ENCODE measurements around the gene DNAJB6.
"Not testable (repeated sequence)": the region's sequence is repeated elsewhere in the genome, so short reads cannot be mapped to it uniquely, and the experiment has no call there.

Gene DNAJB6

DNA sequence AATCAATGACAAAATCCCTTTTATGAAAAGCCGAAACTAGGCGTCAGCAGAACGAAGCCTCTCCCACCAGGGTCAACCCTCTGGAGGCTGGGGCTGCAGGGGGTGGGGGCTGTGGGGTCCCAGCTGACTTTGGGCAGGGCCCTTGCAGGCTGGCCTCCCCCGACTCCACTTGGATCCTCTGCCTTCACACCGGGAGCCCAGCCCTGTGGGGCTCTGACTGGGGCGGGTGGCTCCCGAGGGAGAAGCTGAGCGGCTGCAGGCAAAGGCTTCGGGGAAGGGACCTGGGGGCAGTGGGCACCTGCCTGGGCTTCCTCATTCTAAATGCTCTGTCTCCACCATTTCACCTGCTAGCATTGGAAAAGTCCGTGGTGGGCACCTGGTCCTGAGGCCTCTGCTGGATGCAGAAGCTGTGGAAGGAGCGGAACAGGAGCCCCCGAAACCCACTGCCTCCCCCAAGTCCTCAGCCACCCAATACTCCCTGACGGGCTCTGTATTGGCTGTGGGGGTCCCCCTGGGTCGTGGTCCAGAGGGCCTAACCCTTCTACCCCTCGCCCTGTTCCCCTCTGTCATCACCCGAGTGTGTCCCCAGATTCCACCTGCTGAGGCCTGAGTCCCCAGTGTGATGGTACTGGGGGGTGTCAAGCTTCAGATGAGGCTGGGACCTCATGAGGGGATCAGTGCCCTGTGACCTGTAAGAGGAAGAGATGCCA, 108.6 kb downstream of the DNAJB6 start:
- no peak for DNase-seq

DNA sequence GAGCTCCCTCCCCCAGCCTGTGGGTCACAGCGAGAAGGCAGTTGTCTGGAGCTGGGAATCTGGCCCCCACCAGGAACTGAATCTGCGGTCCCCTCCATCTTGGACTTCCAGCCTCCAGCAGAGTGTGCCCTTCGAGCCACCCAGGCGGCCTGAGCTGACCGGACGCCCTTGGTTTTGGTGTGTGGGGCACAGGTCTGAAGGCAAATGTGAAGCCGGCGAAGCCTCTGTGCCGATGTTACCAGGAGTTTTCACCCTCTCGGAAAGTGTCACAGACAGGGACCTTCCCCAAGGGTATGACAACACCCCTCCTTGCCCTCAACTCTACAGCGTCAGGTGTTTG, 109.1 kb downstream of the DNAJB6 start:
- no peak for DNase-seq

DNA sequence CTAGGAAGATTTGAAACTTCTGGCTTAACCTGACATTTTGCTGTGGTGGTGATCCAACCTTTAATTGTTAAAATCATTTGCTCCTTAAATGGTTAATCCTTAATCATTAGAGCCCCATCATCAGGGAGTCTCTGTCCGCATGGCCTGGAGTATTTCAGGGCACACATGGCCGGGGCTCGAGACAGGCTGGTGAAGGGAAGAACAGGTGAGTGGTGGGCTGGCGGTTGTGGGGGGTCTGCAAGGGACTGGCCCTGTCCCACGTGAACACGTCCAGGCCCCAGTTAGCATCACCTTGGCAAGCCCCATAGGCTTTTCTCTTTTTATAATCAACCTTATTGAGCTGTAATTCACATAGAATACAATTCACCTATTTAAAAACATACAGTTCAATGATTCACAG, 109.5 kb downstream of the DNAJB6 start:
- no peak for DNase-seq

DNA sequence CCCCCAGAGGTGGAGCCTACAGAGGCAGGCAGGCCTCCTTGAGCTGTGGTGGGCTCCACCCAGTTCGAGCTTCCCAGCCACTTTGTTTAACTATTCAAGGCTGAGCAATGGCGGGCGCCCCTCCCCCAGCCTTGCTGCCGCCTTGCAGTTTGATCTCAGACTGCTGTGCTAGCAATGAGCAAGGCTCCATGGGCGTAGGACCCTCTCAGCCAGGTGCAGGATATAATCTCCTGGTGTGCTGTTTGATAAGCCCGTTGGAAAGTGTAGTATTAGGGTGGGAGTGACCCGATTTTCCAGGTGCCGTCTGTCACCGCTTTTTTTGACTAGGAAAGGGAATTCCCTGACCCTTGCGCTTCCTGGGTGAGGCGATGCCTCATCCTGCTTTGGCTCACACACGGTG, 117.2 kb downstream of the DNAJB6 start:
- DNase-seq = not testable (repeated sequence)

DNA sequence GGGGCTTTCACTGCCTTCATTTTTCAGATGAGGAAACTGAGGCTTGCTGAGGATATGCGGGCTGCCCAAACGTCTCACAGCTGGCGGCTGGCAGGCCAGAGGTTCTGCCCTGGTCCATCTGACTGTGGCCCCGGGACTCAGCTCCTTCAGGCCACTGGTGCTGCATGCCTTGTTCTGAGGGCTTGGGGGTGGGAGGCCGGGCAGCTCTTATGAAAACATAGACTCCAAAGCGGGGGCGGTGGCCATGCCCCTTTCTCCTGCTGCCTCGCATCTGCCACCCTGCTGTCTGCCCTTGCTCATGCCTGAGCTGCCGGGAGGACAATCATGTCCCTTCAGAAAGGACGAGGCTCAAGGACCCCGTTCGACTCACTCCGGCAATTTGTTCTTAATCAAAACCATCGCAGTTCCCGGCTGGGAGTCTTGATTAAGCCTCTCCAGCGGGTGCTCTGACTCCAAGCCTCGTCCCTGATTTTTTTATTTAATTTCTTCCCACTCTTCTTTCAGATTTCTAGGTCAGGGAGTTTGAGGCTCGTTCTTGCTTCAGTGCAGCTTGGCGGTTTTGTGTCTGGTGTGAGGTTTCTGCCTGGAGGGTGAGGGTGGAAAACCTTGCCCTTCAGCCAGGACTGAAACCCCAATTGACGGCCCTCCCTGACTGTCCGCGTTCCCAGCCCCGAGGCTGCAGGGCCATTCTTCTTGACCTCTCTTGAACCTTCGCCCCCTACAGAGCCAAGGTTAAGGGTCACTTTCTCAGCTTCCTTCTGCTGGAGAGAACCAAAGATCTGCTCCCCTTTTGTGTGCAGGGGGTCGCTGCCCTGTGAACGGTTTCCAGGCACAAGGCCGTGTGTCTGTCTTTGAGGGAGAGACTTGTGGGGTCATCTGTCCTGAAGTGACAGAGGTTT, 120.8 kb downstream of the DNAJB6 start:
- DNase-seq = no peak

DNA sequence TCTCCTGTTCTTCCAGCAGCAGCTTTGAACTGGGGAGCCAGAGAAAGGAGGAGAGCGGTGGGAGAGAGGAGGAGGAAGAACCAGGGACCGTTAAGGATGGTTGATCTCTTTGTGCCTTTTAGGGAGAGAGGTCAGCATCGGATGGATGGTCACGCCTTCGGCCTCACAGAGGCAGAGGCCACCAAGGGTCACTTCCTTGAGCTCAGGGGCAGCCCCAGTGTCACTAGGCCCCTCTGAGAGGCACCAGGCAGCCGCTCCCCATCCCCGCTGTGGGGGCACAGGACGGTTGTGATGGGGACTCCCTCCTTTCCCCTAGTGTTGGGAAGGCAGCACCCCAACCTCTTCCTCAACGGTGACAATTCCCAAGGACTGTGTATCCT, 121.4 kb downstream of the DNAJB6 start:
- DNase-seq = no peak

DNA sequence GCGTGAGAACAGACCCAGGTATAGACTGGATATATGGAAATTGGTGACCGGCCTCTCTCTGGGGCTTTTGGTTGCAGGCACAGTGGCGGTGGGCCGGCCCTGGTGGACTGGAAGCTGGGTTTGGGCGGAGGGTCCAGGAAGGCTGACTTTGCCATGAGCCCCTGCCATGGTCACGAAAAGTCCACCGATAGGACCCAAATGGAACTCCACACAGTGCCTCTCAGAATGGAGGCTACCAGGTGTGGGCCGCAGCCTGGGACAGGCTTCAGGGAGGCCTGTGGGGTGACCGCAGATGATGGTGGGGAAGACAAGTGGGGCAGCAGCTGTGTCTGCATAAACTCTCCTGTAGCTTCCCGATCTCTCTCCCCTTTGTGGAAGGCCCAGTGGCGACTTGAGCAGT, 123.2 kb downstream of the DNAJB6 start:
- no peak for DNase-seq

DNA sequence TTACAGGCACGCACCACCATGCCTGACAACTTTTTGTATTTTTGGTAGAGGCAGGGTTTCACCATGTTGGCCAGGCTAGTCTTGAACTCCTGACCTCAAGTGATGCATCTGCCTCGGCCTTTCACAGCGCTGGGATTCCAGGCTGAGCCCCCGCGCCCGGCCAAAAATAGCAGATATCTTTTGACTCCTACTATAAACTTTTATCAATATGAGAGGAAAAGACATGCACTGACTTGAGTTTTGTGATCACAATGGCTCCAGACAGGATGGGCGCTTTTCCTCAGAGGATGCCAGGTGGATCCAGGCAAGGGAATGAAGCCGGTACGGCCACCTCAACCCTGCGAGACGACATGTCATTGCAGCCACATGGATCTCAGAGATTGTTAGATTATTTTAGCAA, 123.9 kb downstream of the DNAJB6 start:
- no peak for DNase-seq

DNA sequence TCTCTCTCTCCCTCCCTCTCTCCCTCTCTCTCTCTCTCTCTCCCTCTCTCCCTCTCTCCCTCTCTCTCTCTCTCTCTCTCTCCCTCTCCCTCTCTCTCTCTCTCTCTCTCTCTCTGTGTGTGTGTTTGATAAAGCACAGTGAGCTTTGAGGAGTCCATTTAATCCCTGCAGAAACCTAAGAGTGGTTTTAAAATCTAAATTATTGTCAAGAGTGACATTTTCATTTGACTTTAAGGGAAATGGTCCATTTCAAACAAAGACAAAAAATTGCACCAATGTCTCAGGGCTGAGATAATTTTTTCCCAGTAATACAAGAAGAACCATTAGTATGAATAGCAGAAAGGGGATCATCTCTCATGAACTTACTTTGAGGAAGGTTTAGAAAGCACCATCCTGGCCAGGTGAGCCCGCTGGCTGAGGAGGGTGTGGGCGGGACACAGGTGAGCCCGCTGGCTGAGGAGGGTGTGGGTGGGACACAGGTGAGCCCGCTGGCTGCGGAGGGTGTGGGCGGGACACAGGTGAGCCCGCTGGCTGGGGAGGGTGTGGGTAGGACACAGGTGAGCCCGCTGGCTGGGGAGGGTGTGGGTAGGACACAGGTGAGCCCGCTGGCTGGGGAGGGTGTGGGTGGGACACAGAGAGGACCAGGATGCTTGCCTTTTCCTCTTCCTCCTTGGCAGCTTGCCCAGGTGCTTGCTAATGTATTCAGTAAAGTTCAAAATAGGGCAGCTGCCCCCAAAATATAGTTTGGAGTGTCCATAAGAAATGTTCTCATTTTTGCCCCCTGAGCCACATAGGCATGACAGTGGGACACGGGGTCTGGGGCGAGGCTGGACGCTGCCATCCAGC, 125.0 kb downstream of the DNAJB6 start:
- DNase-seq = no peak

DNA sequence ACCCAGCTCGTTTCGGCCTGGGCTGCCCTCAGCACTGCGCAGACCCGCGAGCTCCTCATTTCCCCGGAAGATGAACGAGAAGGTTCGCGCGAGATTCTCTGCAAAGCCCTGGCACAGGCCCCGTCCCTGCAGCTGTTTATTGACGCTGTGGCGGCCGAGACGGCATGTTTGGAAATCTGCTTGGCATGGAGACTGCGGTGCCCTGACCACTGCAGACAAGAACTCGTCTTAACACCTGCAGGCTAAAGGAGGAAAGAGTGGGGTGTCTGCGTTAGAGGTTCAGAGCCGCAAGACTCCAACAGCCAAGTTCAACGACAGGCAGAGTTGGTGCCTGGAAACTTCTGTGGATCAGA, 125.6 kb downstream of the DNAJB6 start:
- no peak for DNase-seq

DNA sequence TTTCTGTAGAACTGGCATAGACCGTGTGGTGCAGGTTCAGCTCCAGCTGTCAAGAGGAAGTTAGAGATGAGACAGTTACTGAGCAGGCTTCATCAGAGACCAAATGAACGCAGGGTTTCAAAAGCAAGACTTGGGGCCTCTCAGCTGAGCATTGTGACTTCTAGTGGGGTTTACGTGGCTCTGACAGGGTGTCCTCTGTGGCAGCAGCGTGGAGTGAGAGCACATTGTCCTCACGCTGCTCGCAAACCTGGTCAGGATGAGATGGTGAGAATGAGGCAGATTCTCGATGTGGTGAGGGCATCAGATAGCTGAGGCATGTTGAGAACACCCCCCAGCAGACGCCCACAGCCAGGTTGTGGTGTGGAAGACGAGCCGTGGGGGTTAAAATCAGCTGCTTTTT, 126.0 kb downstream of the DNAJB6 start:
- no peak for DNase-seq

DNA sequence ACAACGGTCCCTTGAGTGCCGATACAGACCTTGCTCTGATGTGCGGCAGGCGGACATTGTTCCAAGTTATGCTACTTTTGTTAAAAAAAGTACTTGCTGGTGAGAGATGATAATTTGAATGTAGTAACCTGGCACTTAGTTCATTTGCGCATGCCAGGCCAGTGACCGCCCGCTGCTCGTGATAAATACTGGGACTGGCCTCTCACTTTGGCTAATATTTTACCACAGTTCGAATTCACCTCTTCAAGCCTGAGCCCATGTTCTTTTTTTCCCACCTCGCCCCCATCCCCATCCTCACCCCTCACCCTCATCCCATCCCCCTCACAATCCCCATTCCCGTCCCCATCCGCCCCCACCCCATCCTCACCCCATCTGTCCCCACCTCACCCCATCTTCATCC, 126.4 kb downstream of the DNAJB6 start:
- no peak for DNase-seq

DNA sequence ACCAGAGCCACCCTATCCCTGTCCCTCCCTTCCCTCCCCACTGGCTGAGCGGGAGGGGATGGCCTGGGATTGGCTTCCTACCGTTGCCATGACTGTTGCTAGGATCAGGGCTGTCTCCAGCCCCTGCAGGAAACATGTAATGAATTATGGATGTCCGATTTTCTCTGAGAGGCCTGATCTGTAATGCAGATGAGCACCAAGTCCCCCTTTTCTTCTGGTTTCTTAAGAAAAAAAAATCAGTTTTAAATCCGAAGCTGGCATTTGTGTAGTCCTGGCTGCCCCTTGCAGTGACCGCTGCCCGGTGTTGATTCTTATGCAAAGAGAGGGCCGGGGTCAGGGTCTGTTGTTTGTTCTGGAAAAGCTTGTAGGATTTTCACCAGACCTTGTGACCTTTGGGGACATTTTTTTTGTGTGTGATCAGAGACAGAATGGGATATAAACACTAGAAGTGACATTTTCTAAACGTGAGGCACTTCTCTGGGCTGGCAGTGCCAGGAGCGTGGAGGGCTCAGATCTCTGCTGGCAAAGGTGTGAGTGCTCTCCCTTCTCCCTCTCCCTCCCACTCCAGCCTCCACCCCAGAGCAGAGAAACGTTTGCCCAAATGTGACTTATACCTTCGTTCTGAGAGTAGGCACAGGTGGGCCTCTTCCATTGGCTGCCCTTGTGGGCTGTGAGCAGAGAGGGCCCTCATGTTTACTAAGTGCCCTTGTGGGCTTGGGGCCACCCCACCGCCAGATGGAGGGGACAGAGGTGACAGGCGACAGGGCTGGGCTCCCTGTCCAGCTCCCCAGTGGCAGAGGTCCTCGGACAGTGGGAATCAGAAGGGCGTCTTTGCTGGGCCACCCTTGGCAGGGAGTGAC, 127.5 kb downstream of the DNAJB6 start:
- no peak for DNase-seq

DNA sequence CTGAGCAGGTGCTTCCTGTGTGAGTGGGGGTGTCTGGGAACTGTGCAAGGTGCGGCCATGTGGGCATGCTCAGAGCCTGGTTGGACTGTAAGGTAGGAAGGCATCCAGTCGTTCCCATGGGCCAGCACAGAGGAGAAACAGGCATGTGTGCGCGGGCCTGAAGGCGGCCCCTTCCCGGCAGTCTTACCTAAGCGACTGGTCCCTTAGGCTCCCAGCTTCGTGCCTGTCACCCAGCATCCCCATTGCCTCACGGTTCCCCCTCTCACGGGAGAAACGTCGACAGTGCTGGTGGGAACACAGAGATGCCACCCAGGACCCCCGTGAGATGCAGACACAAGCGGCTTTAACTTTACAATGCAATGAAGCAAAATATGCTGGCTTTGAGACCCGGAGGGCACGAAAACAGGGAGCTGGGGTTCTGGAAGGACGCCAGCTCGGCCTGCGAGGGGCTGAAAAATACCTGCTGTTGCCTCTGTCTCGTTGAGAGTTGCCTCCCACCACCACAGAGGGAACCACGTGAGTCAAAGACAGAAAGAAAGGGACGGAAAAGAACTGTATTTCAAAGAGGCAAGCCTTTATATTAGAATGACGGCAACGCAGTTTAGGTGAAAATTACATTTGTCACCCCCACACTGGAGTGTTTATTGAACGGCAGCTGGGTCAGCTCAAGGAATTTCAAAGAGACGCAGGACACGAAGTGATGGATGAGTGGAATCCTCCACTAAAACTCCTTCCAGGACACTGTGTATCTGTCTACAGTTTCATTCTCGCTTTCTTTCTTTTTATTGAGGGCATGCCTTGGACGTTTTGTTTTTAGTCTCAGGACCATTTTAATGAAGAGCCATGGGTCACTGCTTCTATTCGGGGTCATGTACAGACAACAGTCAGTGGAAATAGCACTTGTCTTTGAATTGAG, 128.4 kb downstream of the DNAJB6 start:
- DNase-seq = no peak

DNA sequence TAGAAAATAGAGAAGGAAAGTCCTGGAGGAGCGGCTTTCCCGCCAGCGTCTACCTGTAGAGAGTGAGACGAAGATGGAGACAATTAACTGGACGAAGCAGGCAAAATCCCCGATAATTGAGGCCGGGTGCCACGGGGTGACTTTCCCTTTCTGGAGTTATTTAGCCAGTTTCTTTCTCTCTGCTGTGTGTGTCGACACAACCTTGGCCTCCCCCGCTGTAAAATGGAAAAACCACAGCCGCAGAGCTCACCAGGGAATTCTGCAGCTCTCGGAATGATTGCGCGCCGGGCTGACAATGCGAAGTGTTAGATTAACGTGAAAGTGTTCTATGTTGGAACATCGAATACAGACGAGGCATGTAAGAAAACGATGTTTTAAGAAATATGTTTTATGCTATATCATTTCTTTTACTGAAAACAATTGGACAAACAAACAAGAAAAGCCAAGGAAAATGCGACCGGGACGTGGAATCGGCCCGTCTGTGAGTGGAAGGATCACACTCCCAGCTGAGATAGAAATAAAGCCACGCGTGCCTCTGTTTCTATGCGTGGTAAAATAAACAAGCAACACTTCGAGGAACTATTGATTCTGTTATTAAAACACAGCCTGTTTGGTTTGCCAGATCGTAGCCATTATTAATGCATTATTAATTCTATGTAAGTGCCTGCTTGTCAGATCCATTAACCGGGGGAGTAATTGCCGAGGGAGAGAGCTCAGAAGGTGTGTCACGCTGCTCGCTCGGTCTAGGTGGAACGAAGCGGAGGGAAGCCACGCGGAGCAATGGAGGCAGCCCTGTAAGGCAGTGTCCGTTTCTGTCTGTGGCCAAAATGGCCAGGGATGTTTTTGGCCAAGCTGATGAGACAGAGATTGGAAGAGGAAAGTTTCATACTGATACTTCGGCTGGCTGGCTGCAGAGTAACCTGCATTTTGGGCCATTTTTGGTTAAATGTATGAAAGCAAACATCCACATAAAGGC, 129.4 kb downstream of the DNAJB6 start:
- DNase-seq = no peak

DNA sequence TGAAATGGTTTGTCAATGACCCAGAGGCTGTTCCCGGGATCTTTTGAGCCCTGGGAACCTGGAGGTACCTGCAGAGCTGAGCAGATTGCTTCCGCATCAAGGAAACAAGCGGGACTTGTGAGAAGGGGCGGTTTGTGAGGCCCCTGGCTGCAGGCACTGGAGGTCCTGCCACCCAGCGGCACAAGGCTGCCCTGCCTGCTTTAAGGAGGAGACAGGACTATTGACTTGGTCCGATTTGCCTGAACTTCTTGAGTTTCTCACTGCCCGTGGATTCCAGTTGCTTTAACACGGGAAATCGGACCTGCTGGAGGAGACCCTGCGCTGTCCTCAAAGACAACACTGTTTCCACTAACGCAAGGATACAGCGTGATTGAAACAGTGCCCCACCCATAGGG, 130.1 kb downstream of the DNAJB6 start:
- DNase-seq = no peak

Measured in activated CD4-positive, CD25-positive, alpha-beta regulatory T cell treated with anti-CD3 and anti-CD28 coated beads, Interleukin-2, amount 50 U/mL, for 72 hours (primary cell).